ENCODE measurements around the gene ANTXR2.

Gene ANTXR2

DNA sequence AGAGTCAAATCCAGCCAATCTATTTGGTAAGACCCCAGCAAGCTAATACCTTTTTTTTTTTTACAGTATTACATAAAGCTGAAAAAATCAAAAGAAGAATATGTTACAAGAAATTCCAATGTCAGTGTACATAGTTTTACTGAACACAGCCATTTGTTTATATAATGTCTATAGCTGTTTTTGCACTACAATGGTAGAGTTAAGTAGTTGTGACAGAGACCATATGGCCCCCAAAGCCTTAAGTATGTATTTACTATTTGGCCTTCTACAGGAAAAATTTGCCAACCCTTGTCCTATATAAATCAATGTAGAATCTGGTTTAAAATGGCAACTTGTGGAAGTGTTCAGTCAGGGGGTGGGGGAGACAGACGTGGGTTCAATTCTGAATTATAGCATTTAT is 60.7 kb downstream of the ANTXR2 start:
- H3K4me3 ChIP-seq (ENCODE audit: low read depth, low read length) = no peak overlapping the region
- DNase-seq (ENCODE audit: low read depth) = no peak
- TF ChIP-seq, protein P1, sequence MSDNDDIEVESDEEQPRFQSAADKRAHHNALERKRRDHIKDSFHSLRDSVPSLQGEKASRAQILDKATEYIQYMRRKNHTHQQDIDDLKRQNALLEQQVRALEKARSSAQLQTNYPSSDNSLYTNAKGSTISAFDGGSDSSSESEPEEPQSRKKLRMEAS (IDR thresholded peaks at IDR 0.05; ENCODE audit: low read depth, low read length) = no peak
- TF ChIP-seq POLR2A (IDR thresholded peaks at IDR 0.05; ENCODE audit: extremely low read depth, insufficient read length) (no peak), MYC (IDR thresholded peaks at IDR 0.05; ENCODE audit: low read depth, low read length) (no peak)
- TF ChIP-seq, protein P2, sequence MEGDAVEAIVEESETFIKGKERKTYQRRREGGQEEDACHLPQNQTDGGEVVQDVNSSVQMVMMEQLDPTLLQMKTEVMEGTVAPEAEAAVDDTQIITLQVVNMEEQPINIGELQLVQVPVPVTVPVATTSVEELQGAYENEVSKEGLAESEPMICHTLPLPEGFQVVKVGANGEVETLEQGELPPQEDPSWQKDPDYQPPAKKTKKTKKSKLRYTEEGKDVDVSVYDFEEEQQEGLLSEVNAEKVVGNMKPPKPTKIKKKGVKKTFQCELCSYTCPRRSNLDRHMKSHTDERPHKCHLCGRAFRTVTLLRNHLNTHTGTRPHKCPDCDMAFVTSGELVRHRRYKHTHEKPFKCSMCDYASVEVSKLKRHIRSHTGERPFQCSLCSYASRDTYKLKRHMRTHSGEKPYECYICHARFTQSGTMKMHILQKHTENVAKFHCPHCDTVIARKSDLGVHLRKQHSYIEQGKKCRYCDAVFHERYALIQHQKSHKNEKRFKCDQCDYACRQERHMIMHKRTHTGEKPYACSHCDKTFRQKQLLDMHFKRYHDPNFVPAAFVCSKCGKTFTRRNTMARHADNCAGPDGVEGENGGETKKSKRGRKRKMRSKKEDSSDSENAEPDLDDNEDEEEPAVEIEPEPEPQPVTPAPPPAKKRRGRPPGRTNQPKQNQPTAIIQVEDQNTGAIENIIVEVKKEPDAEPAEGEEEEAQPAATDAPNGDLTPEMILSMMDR (IDR thresholded peaks at IDR 0.05; ENCODE audit: low read depth, low read length) = no peak

DNA sequence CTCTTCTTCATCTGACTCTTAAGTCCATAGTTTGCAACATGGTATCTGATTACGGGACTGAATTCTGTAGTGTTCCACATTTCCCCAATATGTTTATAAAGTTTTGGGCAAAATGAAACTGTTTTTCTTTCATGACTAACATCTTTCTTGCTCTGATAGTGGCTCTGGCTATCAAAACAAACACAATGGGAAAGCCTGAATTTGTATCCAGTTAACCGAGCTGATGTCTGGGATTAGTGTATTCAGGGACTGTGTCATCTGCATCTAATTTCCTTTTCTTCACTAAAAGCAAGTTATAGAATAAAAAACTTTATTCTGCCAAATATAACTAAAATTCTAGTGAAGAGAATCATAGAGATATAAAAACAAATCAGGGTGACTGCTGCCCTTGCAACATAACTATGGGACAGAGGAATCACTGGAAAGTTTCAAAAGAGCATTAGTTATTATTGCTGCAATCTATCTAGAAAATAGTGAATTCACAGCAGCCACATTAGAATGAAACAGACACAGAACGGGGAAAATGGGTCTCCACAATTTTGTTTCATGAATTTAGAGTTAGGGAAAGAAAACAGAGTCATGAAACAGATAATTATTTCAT is 61.3 kb downstream of the ANTXR2 start:
- TF ChIP-seq MYC (IDR thresholded peaks at IDR 0.05; ENCODE audit: low read depth, low read length) (no peak), POLR2A (IDR thresholded peaks at IDR 0.05; ENCODE audit: extremely low read depth, insufficient read length) (no peak)
- TF ChIP-seq, protein P1 (IDR thresholded peaks at IDR 0.05; ENCODE audit: low read depth, low read length) = no peak
- TF ChIP-seq, protein P2 (IDR thresholded peaks at IDR 0.05; ENCODE audit: low read depth, low read length) = no peak
- H3K4me3 ChIP-seq (ENCODE audit: low read depth, low read length) = no peak overlapping the region
- no peak for DNase-seq (ENCODE audit: low read depth)

DNA sequence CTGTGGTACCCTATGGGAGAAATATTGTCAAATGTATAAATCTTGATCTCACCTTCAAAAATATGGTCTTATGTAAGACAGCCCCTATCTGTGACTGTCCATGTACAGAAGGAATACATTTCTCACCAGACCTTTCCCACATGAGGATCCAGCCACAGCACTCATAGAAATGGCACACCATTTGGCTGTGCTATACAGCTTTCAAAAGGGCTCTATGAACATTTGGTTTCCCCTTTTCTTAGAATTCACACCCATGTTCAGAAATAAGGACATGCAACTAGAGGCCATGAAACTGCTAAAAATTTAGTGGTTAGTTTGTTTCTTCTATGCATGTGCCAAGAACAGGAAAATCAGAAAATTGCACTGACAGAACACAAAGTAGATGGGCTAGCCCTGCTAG is 62.7 kb downstream of the ANTXR2 start:
- TF ChIP-seq, protein P1 (IDR thresholded peaks at IDR 0.05; ENCODE audit: low read depth, low read length) = no peak
- TF ChIP-seq, protein P2 (IDR thresholded peaks at IDR 0.05; ENCODE audit: low read depth, low read length) = no peak
- no peak for TF ChIP-seq POLR2A (IDR thresholded peaks at IDR 0.05; ENCODE audit: extremely low read depth, insufficient read length)
- TF ChIP-seq MYC (IDR thresholded peaks at IDR 0.05; ENCODE audit: low read depth, low read length) = no peak
- H3K4me3 ChIP-seq (ENCODE audit: low read depth, low read length) = no peak overlapping the region
- no peak for DNase-seq (ENCODE audit: low read depth)

DNA sequence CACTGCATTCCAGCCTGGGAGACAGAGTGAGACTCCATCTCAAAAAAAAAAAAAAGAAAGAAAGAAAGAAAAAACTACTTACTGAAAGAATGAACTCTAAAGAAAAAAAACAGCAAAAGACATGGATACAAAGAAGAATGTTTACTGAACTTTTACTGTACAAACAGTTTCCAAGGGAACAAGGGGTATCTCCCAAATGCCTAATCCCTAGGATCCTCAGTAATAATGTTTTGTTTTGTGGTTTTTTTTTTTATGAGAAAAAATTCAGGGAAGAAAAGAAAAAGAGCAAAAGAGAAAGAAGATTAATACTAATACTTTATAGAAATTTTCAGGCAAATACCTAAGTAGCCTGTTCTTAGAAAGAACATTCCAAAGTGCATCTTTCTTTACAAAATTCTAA is 63.2 kb downstream of the ANTXR2 start:
- TF ChIP-seq, protein P1 (IDR thresholded peaks at IDR 0.05; ENCODE audit: low read depth, low read length) = no peak
- TF ChIP-seq POLR2A (IDR thresholded peaks at IDR 0.05; ENCODE audit: extremely low read depth, insufficient read length) = no peak
- TF ChIP-seq MYC (IDR thresholded peaks at IDR 0.05; ENCODE audit: low read depth, low read length) = no peak
- no peak overlapping the region for H3K4me3 ChIP-seq (ENCODE audit: low read depth, low read length)
- no peak for DNase-seq (ENCODE audit: low read depth)

DNA sequence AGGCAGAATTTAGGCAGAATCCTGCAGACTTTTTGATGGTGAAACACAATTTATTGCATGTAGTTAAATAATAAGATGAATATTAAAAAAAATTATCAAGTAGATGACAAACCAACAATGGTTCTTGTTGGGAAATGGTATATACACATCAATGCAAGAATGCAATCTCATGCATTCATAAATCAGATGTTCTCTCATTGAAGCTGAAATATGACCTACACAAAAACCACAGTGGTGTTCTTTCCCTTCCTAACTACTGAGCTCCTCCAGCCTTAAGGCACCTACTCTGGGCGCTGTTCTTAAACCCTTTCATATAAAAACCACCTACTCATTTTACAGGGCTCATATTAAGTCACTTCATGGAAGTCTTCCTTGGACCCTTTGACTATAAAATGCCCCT is 64.1 kb downstream of the ANTXR2 start:
- TF ChIP-seq, protein P1 (IDR thresholded peaks at IDR 0.05; ENCODE audit: low read depth, low read length) = no peak
- TF ChIP-seq POLR2A (IDR thresholded peaks at IDR 0.05; ENCODE audit: extremely low read depth, insufficient read length) (no peak), MYC (IDR thresholded peaks at IDR 0.05; ENCODE audit: low read depth, low read length) (no peak)
- TF ChIP-seq, protein P2 (IDR thresholded peaks at IDR 0.05; ENCODE audit: low read depth, low read length) = no peak
- no peak overlapping the region for H3K4me3 ChIP-seq (ENCODE audit: low read depth, low read length)
- DNase-seq (ENCODE audit: low read depth) = no peak

DNA sequence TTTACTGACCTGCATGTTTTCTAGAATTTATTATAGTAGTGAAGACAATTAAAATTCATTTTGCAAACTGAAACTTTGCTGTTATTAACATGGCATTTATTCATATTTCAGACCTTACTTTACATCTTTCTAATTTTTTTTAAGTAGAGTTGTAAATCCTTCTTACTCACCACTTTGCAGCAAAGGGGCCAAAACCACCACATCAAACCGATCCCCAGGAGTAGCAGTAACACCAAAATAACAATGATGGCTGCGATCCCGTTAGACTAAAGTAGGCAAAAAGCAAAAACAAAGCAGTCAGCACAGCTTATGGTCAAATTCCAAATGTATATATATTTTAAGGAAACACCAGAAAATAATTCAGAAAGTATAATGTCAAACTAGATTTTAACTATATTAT is 64.7 kb downstream of the ANTXR2 start:
- TF ChIP-seq POLR2A (IDR thresholded peaks at IDR 0.05; ENCODE audit: extremely low read depth, insufficient read length) (no peak), MYC (IDR thresholded peaks at IDR 0.05; ENCODE audit: low read depth, low read length) (no peak)
- TF ChIP-seq, protein P2 (IDR thresholded peaks at IDR 0.05; ENCODE audit: low read depth, low read length) = no peak
- TF ChIP-seq, protein P1 (IDR thresholded peaks at IDR 0.05; ENCODE audit: low read depth, low read length) = no peak
- DNase-seq (ENCODE audit: low read depth) = no peak
- H3K4me3 ChIP-seq (ENCODE audit: low read depth, low read length) = no peak overlapping the region
